Tibial nerve (tissue), 3 donors: ENCODE measurements around the gene TBC1D8.

Experiments
- CTCF ChIP-seq, 5 experiments: fragments of 200-600 bp in 3 of 5; fragments of 450-650 bp in 2 of 5; sonication (generic) in 3 of 5; IDR thresholded peaks; one replicate each; pipeline ENCODE4 v1.5.1; 2016 to 2019; ENCODE audit warnings: antibody characterized with exemption in 5 of 5, mild to moderate bottlenecking in 3 of 5, moderate library complexity in 2 of 5
- POLR2A ChIP-seq, 2 donors: fragments of 450-650 bp; IDR thresholded peaks; one replicate each; pipeline ENCODE4 v1.6.1; 2017; ENCODE audit warnings: antibody characterized with exemption in 2 of 2, mild to moderate bottlenecking in 2 of 2, moderate library complexity in 2 of 2

DNA sequence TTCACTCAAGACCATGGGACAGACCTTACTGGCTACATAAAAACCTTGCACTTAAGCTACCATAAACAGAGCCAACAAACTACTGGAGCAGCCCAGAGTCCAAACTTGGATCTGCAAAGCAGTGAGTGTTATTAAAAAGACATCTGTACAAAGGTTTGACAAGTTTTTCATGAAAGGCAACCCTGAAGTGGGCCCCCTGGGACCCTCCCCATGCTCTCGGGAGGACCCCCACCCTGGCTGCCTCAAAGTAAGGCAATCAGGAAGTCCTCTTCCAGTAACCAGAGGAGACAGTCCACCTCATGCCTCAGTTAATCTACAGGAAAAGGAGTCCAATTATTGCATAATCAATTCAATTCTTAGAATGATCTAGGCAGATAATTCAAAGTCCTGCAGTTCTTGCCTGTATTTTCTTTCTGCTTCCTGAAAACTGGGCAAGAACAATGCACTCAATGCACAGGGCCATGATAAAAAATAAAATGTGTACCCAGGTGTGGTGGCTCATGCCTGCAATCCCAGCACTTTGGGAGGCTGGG lies 69.7 kb downstream of the TBC1D8 start:
- no peak for TF ChIP-seq CTCF (IDR thresholded peaks at IDR 0.05)
- TF ChIP-seq POLR2A (IDR thresholded peaks at IDR 0.05) = no peak
